Measurements from ENCODE around the gene ID3.
A peak's percentile ranks its signal among the peaks of the same experiment; 100 is the strongest.

Gene ID3

DNA sequence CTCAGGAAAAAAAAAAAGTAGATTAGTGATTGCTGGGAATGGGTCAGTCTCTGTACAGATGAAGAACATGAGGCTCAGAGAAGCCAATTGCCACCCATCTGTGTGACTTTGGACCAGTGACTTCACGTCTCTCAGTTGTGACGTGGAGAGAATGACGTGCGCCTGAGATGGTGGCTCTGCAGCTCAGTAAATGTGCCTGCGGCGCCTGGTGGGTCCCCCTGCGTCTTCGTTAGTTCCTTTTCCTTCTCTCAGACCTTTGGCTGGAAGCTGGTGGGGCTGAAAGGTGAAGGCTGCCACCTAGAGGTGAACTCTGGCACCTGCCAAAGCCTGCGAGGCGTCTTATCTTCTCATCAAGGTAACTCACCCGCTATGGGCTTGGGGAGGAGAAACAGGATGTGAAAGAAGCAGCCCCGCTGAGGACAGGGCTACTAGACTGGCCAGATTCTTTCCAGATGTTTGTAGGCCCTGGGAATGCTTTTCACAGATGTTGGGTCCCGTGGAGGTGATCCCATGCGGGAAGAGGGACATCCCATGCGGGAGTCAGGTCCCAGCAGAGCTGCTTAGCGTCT, 19.5 kb downstream of the ID3 start:
- peak; percentile 87 to 94 for DNase-seq (ENCODE audit: low read depth in 1 of 2, low spot score in 1 of 2)
- H3K27ac ChIP-seq (replicated peaks) = no peak overlapping the region
- no peak overlapping the region for H3K4me3 ChIP-seq (replicated peaks; ENCODE audit: insufficient read depth, low read length)

DNA sequence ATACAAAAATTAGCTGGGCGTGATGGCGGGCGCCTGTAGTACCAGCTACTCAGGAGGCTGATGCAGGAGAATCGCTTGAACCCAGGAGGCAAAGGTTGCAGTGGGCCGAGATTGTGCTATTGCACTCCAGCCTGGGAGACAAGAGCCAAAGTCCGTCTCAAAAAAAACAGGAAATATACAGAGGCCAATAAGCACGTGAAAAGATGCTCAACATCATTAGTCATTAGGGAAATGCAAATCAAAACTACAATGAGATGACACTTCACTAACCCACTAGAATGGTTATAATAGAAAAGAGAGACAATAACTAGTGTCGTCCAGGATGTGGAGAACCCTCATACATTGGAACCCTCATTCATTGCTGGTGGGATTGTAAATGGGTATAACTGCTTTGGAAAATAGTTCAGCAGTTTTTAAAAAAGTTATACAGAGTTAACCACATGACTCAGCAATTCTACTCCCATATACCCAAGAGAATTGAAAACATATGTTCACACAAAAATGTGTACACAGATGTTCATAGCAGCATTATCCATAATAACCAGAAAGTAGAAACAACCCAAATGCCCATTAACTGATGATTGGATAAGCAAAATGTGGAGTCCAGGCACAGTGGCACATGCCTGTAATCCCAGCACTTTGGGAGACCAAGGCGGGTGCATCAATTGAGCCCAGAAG, 21.9 kb downstream of the ID3 start:
- Histone ChIP-seq H3K27ac (replicated peaks) (no peak overlapping the region), H3K27me3 (ENCODE audit: insufficient read depth, poor library complexity, severe bottlenecking) (no peaks in the 10 kb centered on the region), H3K4me3 (replicated peaks; ENCODE audit: insufficient read depth, low read length) (no peak overlapping the region)
- DNase-seq (ENCODE audit: low read depth in 1 of 2, low spot score in 1 of 2) = no peak
- TF ChIP-seq POLR2AphosphoS5 (IDR thresholded peaks at IDR 0.05; ENCODE audit: low read depth) = no peak
- TF ChIP-seq, protein P1, sequence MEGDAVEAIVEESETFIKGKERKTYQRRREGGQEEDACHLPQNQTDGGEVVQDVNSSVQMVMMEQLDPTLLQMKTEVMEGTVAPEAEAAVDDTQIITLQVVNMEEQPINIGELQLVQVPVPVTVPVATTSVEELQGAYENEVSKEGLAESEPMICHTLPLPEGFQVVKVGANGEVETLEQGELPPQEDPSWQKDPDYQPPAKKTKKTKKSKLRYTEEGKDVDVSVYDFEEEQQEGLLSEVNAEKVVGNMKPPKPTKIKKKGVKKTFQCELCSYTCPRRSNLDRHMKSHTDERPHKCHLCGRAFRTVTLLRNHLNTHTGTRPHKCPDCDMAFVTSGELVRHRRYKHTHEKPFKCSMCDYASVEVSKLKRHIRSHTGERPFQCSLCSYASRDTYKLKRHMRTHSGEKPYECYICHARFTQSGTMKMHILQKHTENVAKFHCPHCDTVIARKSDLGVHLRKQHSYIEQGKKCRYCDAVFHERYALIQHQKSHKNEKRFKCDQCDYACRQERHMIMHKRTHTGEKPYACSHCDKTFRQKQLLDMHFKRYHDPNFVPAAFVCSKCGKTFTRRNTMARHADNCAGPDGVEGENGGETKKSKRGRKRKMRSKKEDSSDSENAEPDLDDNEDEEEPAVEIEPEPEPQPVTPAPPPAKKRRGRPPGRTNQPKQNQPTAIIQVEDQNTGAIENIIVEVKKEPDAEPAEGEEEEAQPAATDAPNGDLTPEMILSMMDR (IDR thresholded peaks at IDR 0.05; ENCODE audit: insufficient read depth, low read length) = no peak
- TF ChIP-seq GABPA (IDR thresholded peaks at IDR 0.05; ENCODE audit: low read depth) = no peak
- TF ChIP-seq SPI1 (IDR thresholded peaks at IDR 0.05; ENCODE audit: borderline replicate concordance, low read depth) = no peak
- TF ChIP-seq, protein P2, sequence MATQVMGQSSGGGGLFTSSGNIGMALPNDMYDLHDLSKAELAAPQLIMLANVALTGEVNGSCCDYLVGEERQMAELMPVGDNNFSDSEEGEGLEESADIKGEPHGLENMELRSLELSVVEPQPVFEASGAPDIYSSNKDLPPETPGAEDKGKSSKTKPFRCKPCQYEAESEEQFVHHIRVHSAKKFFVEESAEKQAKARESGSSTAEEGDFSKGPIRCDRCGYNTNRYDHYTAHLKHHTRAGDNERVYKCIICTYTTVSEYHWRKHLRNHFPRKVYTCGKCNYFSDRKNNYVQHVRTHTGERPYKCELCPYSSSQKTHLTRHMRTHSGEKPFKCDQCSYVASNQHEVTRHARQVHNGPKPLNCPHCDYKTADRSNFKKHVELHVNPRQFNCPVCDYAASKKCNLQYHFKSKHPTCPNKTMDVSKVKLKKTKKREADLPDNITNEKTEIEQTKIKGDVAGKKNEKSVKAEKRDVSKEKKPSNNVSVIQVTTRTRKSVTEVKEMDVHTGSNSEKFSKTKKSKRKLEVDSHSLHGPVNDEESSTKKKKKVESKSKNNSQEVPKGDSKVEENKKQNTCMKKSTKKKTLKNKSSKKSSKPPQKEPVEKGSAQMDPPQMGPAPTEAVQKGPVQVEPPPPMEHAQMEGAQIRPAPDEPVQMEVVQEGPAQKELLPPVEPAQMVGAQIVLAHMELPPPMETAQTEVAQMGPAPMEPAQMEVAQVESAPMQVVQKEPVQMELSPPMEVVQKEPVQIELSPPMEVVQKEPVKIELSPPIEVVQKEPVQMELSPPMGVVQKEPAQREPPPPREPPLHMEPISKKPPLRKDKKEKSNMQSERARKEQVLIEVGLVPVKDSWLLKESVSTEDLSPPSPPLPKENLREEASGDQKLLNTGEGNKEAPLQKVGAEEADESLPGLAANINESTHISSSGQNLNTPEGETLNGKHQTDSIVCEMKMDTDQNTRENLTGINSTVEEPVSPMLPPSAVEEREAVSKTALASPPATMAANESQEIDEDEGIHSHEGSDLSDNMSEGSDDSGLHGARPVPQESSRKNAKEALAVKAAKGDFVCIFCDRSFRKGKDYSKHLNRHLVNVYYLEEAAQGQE (IDR thresholded peaks at IDR 0.05; ENCODE audit: insufficient replicate concordance, low read depth) = no peak

More for the DNA sequence above, 19.5 kb downstream of the ID3 start:
- H3K27me3 ChIP-seq (ENCODE audit: insufficient read depth, poor library complexity, severe bottlenecking) = no peaks in the 10 kb centered on the region
- TF ChIP-seq SPI1 (IDR thresholded peaks at IDR 0.05; ENCODE audit: borderline replicate concordance, low read depth) (0 out of 2 replicates have a peak, but pooled peaks have one; percentile 5), POLR2AphosphoS5 (IDR thresholded peaks at IDR 0.05; ENCODE audit: low read depth) (no peak), GABPA (IDR thresholded peaks at IDR 0.05; ENCODE audit: low read depth) (no peak)
- TF ChIP-seq, protein P2 (IDR thresholded peaks at IDR 0.05; ENCODE audit: insufficient replicate concordance, low read depth) = no peak
- TF ChIP-seq, protein P1 (IDR thresholded peaks at IDR 0.05; ENCODE audit: insufficient read depth, low read length) = peak; percentile 92

DNA sequence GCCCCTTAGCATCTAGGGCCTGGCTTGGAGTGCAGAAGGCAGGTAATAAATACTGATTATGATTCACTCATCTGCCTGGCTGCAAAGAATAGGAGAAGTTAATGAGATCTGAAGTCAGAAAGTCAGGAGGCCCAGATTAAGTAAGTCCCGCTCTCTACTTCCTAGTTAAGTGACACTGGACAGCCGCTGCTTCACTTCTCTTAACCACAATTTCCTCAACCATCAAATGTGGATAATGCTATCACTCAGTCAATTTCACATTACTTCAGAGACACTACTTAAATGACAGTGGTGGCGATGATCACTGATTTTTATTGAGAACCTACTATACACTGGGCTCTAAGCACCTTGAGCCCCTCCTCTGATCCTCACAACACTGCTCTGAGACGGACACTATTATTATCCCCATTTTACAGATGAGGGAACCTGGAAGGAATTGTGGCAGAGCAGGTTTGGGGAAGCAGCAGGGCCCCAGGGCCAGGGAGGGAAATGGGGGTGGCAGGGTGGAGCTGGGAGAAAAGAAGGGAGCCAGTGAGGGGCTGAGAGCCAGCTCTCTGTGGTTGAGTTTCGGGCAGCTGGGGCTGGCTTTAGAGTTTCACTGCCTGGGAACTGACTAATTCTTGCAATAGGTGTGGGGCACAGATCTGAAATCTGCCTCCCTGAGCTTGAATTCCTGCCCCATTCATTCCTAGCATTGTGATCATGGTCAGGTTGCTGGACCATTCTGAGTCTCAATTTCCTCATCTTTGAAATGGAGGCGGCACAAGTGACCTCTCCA, 25.9 kb downstream of the ID3 start:
- no peak overlapping the region for H3K4me3 ChIP-seq (replicated peaks; ENCODE audit: insufficient read depth, low read length)
- H3K27ac ChIP-seq (replicated peaks) = peak overlapping the region; percentile 89
- peak in 1 of 2 experiments; percentile 86 for DNase-seq (ENCODE audit: low read depth in 1 of 2, low spot score in 1 of 2)
- no peaks in the 10 kb centered on the region for H3K27me3 ChIP-seq (ENCODE audit: insufficient read depth, poor library complexity, severe bottlenecking)
- TF ChIP-seq, protein P2 (IDR thresholded peaks at IDR 0.05; ENCODE audit: insufficient replicate concordance, low read depth) = no peak
- TF ChIP-seq, protein P1 (IDR thresholded peaks at IDR 0.05; ENCODE audit: insufficient read depth, low read length) = no peak
- TF ChIP-seq POLR2AphosphoS5 (IDR thresholded peaks at IDR 0.05; ENCODE audit: low read depth) = no peak
- no peak for TF ChIP-seq GABPA (IDR thresholded peaks at IDR 0.05; ENCODE audit: low read depth)
- no peak; the same call in 1 of the 2 replicates for TF ChIP-seq SPI1 (IDR thresholded peaks at IDR 0.05; ENCODE audit: borderline replicate concordance, low read depth)
